Skeletal muscle satellite cell (primary cell): Measurements from ENCODE around the gene AZIN2.
A peak's percentile ranks its signal among the peaks of the same experiment; 100 is the strongest.

Experiments
- H3K27me3 ChIP-seq: 2 replicates; pipeline ENCODE4 v1.7.0; 2013; ENCODE audit warnings: low read length; ENCODE audit not compliant: control insufficient read depth, insufficient read depth
- H3K36me3 ChIP-seq: 2 replicates; pipeline ENCODE4 v1.7.0; 2013; ENCODE audit warnings: mild to moderate bottlenecking, control low read depth, low read length; ENCODE audit not compliant: insufficient read depth
- H3K4me1 ChIP-seq: 2 replicates; pipeline ENCODE4 v1.7.0; 2013; ENCODE audit warnings: low read length; ENCODE audit not compliant: control insufficient read depth, insufficient read depth
- H3K4me2 ChIP-seq: 2 replicates; pipeline ENCODE4 v1.7.0; 2013; ENCODE audit warnings: mild to moderate bottlenecking, low read length
- H3K4me3 ChIP-seq: 2 replicates; pipeline ENCODE4 v1.7.0; 2013; ENCODE audit warnings: low read length
- H3K9ac ChIP-seq: 2 replicates; pipeline ENCODE4 v1.7.0; 2013; ENCODE audit warnings: mild to moderate bottlenecking, low read depth, low read length, moderate library complexity
- H3K9me3 ChIP-seq: replicated peaks from 2 replicates; pipeline ENCODE4 v1.7.0; 2013; ENCODE audit warnings: mild to moderate bottlenecking, control low read depth, low read length

The AZIN2 gene

GRCh38 chr1:33082575-33083108, 1.7 kb downstream of the AZIN2 start:
- H3K4me1 ChIP-seq = peaks cover 17% of the 10 kb centered on the region
- H3K4me2 ChIP-seq = no peak overlapping the region
- H3K9me3 ChIP-seq = no peaks in the 10 kb centered on the region
- H3K4me3 ChIP-seq = no peak overlapping the region
- H3K36me3 ChIP-seq = no peaks in the 10 kb centered on the region
- H3K27me3 ChIP-seq = peaks cover 19% of the 10 kb centered on the region
- no peak overlapping the region for H3K9ac ChIP-seq

- Histone ChIP-seq H3K9ac (no peak overlapping the region), H3K9me3 (no peaks in the 10 kb centered on the region), H3K4me1 (peaks cover 17% of the 10 kb centered on the region), H3K36me3 (no peaks in the 10 kb centered on the region), H3K27me3 (peaks cover 19% of the 10 kb centered on the region), H3K4me2 (no peak overlapping the region), H3K4me3 (no peak overlapping the region)
Measured at GRCh38 chr1:33085332-33085731, 4.4 kb downstream of the AZIN2 start.

- Histone ChIP-seq H3K4me3 (no peak overlapping the region), H3K36me3 (no peaks in the 10 kb centered on the region), H3K27me3 (peaks cover 16% of the 10 kb centered on the region), H3K4me2 (no peak overlapping the region), H3K9ac (no peak overlapping the region), H3K4me1 (peaks cover 9% of the 10 kb centered on the region), H3K9me3 (no peaks in the 10 kb centered on the region)
Measured at GRCh38 chr1:33086384-33086850, 5.5 kb downstream of the AZIN2 start.

- Histone ChIP-seq H3K9ac (no peak overlapping the region), H3K36me3 (no peaks in the 10 kb centered on the region), H3K27me3 (peaks cover 6% of the 10 kb centered on the region), H3K4me2 (no peak overlapping the region), H3K9me3 (no peaks in the 10 kb centered on the region), H3K4me1 (peaks cover 3% of the 10 kb centered on the region), H3K4me3 (no peak overlapping the region)
Measured at GRCh38 chr1:33087677-33088076, 6.7 kb downstream of the AZIN2 start.

- no peaks in the 10 kb centered on the region for H3K9me3 ChIP-seq
- H3K4me3 ChIP-seq = no peak overlapping the region
- H3K36me3 ChIP-seq = no peaks in the 10 kb centered on the region
- H3K27me3 ChIP-seq = peaks cover 6% of the 10 kb centered on the region
- H3K9ac ChIP-seq = no peak overlapping the region
- H3K4me1 ChIP-seq = peaks cover 3% of the 10 kb centered on the region
- H3K4me2 ChIP-seq = no peak overlapping the region
Measured at GRCh38 chr1:33088119-33088906, 7.4 kb downstream of the AZIN2 start.

- no peak overlapping the region for H3K4me3 ChIP-seq
- H3K4me1 ChIP-seq = peaks cover 3% of the 10 kb centered on the region
- H3K9ac ChIP-seq = no peak overlapping the region
- H3K9me3 ChIP-seq = no peaks in the 10 kb centered on the region
- peaks cover 6% of the 10 kb centered on the region for H3K27me3 ChIP-seq
- H3K36me3 ChIP-seq = no peaks in the 10 kb centered on the region
- H3K4me2 ChIP-seq = no peak overlapping the region
Measured at GRCh38 chr1:33089457-33089856, 8.5 kb downstream of the AZIN2 start.

GRCh38 chr1:33092438-33092837, 11.5 kb downstream of the AZIN2 start:
- H3K4me1 ChIP-seq = peaks cover 25% of the 10 kb centered on the region
- H3K4me3 ChIP-seq = no peak overlapping the region
- no peaks in the 10 kb centered on the region for H3K9me3 ChIP-seq
- H3K36me3 ChIP-seq = no peaks in the 10 kb centered on the region
- H3K27me3 ChIP-seq = no peaks in the 10 kb centered on the region
- H3K9ac ChIP-seq = no peak overlapping the region
- H3K4me2 ChIP-seq = no peak overlapping the region

- no peaks in the 10 kb centered on the region for H3K9me3 ChIP-seq
- no peak overlapping the region for H3K9ac ChIP-seq
- peaks cover 31% of the 10 kb centered on the region for H3K4me1 ChIP-seq
- H3K27me3 ChIP-seq = no peaks in the 10 kb centered on the region
- H3K36me3 ChIP-seq = no peaks in the 10 kb centered on the region
- H3K4me2 ChIP-seq = no peak overlapping the region
- H3K4me3 ChIP-seq = no peak overlapping the region
Measured at GRCh38 chr1:33093004-33093403, 12.1 kb downstream of the AZIN2 start.

GRCh38 chr1:33094486-33094885, 13.5 kb downstream of the AZIN2 start:
- Histone ChIP-seq H3K27me3 (no peaks in the 10 kb centered on the region), H3K4me3 (no peak overlapping the region), H3K9ac (no peak overlapping the region), H3K9me3 (no peaks in the 10 kb centered on the region), H3K4me2 (no peak overlapping the region), H3K36me3 (no peaks in the 10 kb centered on the region), H3K4me1 (peaks cover 43% of the 10 kb centered on the region)

- Histone ChIP-seq H3K27me3 (no peaks in the 10 kb centered on the region), H3K9ac (no peak overlapping the region), H3K4me2 (no peak overlapping the region), H3K4me1 (peaks cover 45% of the 10 kb centered on the region), H3K9me3 (no peaks in the 10 kb centered on the region), H3K4me3 (no peak overlapping the region), H3K36me3 (no peaks in the 10 kb centered on the region)
Measured at GRCh38 chr1:33094971-33095604, 14.1 kb downstream of the AZIN2 start.

GRCh38 chr1:33096363-33097005, 15.5 kb downstream of the AZIN2 start:
- no peaks in the 10 kb centered on the region for H3K27me3 ChIP-seq
- H3K4me2 ChIP-seq = peak overlapping the region; percentile 17
- no peaks in the 10 kb centered on the region for H3K9me3 ChIP-seq
- peaks cover 51% of the 10 kb centered on the region for H3K4me1 ChIP-seq
- H3K4me3 ChIP-seq = no peak overlapping the region
- H3K9ac ChIP-seq = peak overlapping the region; percentile 55
- no peaks in the 10 kb centered on the region for H3K36me3 ChIP-seq
